Measurements from ENCODE around the gene MYH10.
"Not testable (repeated sequence)": the region's sequence is repeated elsewhere in the genome, so short reads cannot be mapped to it uniquely, and the experiment has no call there.

MYH10 gene

DNA sequence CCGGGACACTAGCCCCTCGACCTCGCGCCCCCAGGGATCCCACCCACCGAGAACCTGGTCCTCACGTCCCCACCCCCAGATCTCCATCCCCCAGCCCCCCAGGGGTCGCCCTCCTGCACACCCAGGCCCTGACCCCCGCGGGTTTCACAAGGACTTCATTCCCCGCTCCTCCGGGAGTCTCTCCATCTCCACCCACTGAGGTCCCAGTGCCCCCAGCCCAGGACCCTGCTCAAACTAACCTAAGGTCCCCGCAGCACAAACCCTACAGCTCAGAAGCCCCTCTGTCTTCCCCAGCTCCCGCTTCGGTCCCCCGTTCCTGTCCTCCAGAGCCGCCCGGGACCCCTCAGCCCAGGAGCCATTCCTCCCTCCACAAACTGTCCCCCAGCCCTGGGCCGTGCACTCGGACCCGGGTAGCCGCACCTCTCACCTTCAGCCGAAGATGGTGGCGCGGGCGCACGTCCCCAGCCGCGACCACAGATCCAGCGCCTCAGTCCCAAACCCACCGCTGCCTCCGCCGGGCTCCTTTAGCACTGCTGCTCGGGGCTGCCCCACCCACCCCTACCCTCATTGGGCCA lies at the start of gene MYH10:
Gene MYH10, minus strand, starts transcription at position 499 of the 575 bp plus-strand sequence. CDS start 7,479 bp downstream, outside the sequence.
- no peak for DNase-seq

DNA sequence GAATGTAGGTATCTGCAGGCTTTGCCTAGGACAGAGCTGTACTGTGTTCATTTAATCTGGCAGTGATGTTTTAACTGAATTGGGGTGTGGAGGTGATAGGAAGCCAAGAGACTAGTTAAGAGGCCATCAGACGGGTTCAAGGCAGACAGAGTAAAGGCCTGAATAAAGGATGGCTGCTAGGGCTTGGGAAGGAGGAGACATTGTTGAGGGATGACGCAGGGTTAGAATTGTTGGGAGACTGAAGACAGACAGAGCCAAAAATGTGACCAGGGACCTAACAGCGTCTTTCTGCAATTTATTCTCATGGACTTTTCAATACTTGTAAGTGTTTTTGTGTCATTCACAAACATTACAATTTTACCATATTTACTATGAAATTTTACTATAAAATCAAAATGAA lies 48.6 kb upstream of the MYH10 start:
- DNase-seq, result no peak

- no peak for DNase-seq
Observed at GRCh38 chr17:8675306-8675705, 44.8 kb upstream of the MYH10 start.

GRCh38 chr17:8674344-8675305 lies 44.1 kb upstream of the MYH10 start:
- no peak for DNase-seq

DNA sequence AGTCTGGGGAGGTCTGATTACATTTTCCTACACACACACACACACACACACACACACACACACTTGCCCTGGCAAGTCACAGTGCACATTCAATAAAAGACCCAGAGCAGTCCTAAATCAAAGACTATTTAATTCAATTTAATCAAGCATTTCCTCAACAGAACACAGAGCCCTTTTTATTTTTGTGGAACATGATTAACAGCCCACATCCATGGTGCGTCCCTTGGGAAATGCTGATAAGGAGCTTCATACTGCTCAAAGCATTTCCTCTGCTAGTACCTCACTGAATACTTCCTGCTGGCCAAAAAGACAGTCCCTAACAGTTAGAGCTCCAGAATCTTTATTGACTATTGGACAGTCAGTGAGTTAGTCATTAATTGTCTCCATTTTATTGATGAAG lies 43.1 kb upstream of the MYH10 start:
- no peak for DNase-seq

- DNase-seq, result no peak
Observed at GRCh38 chr17:8672326-8672725, 41.8 kb upstream of the MYH10 start.

DNA sequence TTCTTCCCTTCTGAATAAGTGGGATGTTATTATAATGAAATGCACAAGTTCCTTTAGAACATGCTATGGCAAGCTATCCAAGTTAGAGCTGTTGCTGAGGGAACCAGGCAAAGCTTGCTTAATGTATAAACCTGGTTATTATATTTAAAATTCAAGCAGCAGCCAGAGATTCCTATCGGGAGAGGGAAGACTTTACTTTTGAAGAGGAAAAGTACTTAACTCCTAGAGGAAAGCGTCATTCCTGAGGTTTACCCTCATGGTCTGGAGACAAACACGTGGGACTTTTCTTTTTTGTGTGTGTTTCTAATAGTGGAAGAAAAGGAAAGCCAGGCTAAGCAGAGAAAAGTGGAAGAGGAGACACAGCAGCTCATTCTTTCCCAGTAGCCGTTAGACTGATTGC lies 39.9 kb upstream of the MYH10 start:
- DNase-seq, result no peak

DNA sequence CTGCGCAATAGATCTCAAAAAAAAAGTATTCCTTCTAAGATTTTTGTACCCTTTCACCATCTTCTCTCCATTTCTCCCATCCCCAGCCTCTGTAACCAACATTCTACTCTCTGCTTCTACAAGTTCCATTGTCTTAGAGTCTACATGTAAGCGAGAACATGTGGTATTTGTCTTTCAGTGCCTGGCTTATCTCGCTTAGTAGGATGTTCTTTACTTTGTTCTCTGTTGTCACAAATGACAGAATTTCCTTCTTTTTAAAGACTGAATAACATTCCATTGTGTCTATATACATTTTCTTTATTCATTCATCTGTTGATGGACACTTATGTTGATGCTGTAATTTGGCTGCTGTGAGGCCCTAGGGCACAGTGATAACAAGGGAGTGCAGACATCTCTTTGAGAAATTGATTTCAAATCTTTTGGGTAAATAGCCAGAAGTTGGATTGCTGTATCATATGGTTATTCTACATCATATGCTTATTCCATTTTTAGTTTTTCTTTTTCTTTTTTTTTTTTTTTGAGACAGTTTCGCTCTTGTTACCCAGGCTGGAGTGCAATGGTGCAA lies 37.7 kb upstream of the MYH10 start:
- no peak for DNase-seq

- DNase-seq, result no peak
Observed at GRCh38 chr17:8667421-8667820, 36.9 kb upstream of the MYH10 start.

GRCh38 chr17:8665684-8666083 lies 35.2 kb upstream of the MYH10 start:
- DNase-seq, result no peak

DNA sequence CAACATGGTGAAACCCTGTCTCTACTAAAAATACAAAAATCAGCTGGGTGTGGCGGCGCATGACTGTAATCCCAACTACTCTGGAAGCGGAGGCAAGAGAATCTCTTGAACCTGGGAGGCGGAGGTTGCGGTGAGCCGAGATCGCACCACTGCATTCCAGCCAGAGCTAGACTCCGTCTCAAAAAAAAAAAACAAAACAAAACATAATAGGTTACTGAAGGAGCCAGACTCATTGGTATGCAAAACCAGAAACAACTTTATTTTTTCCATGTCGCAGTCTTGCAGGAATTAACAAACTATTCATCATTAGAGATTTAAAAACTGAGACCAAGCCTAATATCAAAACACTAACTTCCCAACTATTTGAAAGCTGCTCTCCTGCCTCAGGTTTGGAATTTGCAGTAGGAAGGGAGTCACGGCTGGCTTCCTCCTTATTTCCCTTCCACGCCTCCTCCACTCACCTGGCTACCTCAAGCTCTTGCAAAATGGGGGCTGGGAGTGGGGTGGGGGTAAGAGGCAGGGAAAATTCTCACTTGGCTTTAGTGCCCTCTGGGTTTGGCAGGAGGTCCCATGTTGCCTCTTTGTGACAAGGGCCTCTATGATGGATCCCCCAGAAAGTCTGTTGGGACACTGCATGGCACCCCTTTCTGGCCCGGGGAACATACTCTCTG lies 34.1 kb upstream of the MYH10 start:
- no peak for DNase-seq

GRCh38 chr17:8662973-8663372 lies 32.4 kb upstream of the MYH10 start:
- DNase-seq, result no peak

- no peak for DNase-seq
Observed at GRCh38 chr17:8662076-8662831, 31.7 kb upstream of the MYH10 start.

DNA sequence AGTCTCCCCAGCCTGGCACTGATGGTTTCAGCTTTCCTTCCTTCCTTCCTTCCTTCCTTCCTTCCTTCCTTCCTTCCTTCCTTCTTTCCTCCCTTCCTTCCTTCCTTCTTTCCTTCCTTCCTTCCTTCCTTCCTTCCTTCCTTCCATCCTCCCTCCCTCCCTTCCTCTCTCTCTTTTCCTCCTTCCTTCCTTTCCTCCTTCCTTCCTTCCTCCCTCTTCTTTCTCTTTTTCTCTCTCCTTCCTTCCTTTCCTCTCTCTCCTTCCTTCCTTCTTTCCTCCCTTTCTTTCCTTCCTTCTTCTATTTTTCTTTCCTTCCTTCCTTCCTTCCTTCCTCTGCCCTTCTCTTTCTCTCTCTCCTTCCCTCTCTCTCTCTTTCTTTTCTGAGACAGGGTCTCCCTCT lies 30.2 kb upstream of the MYH10 start:
- not testable (repeated sequence) for DNase-seq

- DNase-seq, result no peak
Observed at GRCh38 chr17:8659758-8660410, 29.4 kb upstream of the MYH10 start.

- DNase-seq, result no peak
Observed at GRCh38 chr17:8658810-8659209, 28.3 kb upstream of the MYH10 start.

DNA sequence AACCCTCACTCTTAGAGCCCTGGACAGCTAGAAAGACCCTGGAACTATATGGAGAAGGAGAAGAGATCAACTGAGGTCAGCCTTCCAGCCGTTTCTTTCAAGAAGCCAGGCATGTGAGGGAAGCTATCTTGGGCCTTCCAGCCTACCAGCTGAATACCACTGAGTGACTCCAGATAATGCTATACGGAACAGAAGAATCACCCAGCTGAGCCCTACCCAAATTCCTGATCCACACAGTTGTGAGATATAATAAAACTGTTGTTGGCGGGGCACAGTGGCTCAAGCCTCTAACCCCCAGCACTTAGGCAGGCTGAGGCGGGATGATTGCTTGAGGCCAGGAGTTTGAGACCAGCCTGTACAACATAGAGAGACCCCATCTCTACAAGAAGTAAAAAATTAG lies 26.2 kb upstream of the MYH10 start:
- no peak for DNase-seq

GRCh38 chr17:8654822-8655221 lies 24.3 kb upstream of the MYH10 start:
- DNase-seq, result no peak

GRCh38 chr17:8651013-8651412 lies 20.5 kb upstream of the MYH10 start:
- DNase-seq, result no peak

DNA sequence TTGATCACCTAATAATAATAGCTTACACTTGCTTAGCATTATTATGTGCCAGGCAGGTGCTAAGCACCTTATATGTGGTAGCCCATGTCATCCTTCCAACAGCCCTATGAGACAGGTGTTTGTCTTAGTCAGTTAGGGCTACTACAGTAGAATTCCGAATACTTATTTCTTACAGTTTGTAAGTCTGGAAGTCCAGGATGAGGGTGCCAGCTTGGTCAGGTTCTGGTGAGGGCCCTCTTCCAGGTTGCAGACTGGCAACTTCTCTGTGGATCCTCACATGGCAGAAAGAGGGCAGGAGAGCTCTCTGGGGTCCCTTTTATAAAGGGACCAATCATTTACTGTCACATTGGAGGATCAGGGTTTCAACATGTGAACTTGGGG lies 19.6 kb upstream of the MYH10 start:
- DNase-seq, result no peak

DNA sequence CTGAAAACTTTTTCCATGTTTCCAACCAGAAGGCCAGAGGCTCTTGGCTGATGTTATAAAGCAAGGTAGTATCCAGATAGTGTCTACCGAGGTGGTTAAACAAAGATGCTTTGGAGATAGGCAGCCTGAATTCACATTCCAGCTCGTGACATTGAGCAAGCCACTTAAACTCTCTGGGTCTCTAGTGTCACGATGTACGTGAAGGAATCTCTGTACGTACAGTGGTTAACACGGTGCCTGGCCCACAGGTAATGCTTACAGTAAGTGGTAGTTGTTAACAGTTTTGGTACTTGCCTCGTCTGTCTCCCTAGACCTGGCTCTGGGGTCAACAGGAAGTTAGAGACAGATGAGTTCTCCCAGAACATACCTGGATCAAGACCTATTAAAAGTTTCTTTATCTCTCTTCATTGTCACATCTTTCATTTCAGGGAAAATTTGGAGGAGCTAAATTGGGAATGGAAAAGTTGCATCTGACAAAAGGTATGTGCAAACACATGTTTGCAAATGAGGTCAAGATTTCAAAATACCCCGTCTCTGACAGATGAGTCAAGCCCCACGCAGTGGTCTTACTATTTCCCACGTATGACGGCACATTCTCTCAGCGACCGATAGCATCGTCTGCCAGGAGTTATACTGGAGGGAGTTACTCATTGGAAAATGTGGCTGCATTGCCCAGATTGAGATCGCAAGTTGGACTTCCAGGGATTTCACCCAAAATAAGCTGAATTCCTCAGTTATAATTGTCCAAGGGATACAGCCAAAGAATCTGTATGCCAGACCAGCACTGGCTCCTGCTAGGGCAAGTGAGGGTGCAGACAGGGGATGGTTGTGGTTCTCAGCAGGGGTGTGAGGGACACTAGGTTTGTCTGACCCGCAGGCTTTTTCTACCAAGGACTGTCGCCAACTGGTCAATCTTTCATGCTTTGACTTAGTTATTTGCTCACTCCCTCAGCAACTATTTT lies 18.9 kb upstream of the MYH10 start:
- DNase-seq, result no peak
